GM21390 (cell line): ENCODE measurements around the gene RSL1D1.
"Not testable (repeated sequence)": the region's sequence is repeated elsewhere in the genome, so short reads cannot be mapped to it uniquely, and the experiment has no call there.

Source experiments
- ATAC-seq: cut with Tn5 transposase; IDR thresholded peaks from one replicate; pipeline ENCODE4 v1.9.1; 2021; ENCODE audit not compliant: unreplicated experiment

Gene RSL1D1

DNA sequence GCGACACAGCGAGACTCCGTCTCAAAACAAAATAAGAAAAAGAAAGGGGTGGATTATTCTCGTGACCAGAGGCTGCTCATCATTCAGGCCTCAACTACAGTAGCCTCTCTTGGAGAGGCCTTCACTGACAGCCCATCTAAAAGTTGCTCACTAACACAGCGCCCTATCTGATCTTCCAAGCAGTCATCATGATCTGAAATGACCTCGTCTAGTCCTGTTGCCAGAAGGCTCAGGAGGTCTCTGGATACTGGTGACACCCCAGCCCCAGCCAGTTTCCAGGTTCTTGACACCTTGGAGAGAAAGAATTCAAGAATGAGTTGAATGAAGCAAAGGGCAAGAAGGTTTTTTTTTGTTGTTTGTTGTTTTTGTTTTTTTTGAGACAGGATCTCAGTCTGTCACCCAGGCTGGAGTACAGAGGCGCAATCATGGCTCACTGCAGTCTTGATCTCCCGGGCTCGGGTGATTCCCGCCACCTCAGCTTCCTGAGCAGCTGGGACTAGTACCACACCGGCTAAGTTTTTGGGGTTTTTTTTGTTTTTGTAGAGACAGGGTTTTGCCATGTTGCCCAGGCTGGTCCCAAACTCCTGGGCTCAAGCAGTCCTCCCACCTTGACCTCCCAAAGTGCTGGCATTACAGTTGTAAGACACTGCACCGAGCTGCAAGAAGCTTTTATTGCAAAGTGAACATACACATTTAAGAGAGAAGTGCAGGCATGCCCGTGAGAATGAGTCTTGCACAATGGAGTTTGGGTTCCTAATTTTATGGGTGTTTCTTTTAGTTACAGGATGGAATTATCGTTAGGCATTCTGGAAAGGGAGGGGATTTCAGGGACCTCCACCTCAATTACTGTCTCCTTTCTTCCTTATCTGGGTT, 51.6 kb downstream of the RSL1D1 start:
- no peak for ATAC-seq

DNA sequence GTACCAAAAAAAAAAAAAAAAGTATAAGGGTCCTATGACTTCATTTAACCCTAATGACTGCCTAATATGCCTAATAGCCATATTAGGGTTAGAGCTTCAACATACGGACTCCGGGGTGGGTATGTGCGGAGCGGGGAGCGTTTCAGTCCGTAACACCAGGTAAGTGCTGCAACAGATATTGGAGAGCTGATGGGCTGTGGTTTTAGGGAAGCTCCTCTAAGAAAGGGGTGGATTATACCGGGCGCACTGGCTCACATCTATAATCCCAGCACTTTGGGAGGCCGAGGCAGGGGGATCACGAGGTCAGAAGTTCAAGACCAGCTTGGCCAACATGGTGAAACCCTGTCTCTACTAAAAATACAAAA, 52.3 kb downstream of the RSL1D1 start:
- no peak for ATAC-seq

DNA sequence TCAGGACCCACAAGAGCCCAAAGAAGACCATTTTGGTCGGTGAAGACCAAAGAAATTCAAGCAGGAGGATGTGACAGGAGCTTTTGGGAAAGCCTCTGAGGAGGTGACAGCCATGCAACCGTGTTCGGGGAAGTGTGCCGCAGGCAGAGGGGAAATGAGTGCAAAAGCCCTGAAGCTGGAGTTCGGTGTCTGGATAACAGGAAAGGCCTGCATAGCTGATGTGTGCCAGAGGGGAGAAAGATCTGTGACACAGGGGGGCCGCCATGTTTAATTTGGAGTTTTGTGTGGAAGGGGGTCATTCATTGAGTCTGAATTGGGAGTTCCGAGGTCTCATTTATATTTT, 53.4 kb downstream of the RSL1D1 start:
- ATAC-seq, result no peak

DNA sequence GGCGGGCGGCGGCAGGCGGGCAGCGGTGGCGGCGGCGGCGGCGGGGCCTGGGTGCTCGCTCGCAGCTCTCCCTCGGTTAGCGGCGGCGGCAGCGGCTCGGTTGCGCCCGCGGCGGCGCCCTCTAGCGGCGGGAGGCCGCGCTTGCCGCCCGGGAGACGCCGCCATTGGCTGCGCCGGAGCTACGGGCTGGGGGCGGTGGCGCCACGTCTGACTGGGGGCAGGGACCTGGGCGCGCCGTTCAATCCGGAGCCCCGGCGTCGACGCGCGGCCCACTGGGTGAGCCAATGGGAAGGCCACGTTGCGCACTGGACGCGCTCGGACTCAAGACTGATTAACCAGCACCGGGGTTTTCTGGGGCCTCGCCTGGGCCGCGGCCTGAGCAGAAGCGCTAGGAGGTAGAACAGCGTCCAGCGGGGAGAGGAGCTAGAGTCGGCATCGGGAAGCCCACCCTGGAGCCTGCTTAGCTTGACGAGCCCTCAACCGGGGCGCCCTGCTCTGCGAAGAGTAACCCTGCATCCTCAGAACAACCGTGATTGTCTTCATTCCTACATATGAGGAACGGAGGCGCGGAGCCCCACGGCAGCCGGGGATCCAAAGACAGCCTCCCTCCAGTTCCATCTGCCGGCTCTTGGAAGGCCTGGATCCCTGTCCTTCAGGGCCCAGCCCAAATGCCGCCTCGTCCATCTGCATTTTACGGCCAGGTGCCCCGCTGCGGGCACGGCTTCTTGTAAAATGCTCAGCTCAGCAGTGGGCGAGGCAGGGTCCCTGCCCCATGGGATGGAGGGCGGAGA, 54.0 kb downstream of the RSL1D1 start, which contains the start of gene ZC3H7A:
Gene ZC3H7A (minus strand): TSS at position 93 of the 791 bp plus-strand sequence. CDS start 14,904 bp downstream, outside the sequence.
- peak; percentile 82 for ATAC-seq

DNA sequence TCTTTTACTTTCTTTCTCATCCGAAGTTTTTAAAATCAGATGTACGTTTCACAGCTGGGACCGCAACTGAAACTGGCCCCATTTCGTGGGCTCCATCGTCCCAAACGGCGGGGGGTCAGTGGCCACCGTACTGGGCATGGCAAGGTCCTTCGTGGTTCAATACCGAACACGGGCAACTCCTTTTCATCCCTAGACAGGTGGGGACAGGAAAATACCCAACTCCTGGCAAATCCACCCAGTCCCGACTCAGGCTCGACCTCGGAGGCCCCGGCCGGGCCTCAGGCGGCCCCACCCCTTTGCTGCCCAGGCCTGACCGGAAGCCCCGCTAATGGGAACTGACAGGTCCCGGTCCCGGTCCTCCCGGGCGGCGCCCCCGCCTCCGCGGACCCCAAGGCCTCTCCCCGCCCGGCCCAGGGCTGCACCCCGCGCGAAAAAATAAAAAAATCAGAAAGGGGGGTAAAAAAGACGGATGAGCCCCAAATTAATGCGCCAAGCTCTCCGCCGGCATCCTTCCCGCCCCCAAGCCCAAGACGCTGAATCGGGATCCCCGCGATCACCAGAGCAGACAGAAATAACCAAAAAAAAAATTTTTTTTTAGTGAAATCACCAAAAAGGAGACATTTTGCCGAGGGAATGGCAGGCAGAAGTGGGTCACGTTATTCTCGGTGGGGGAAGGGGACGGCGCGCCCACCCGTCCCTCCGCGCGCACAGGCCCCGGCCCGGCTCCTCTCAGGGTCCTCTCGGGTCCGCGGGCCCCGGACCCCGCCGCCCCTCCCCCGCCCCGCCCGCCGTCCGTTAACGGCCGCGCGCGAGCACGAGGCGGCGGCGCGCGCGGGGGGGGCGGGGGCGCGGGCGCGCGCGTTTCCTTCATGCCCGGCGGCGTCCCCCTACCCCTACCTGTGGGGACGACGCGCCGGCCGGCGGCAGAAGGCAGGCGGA, 54.8 kb downstream of the RSL1D1 start:
- peak; percentile 9 for ATAC-seq

- ATAC-seq, result no peak
These were observed 55.5 kb downstream of the RSL1D1 start for GRCh38 chr16:11795887-11796226.

DNA sequence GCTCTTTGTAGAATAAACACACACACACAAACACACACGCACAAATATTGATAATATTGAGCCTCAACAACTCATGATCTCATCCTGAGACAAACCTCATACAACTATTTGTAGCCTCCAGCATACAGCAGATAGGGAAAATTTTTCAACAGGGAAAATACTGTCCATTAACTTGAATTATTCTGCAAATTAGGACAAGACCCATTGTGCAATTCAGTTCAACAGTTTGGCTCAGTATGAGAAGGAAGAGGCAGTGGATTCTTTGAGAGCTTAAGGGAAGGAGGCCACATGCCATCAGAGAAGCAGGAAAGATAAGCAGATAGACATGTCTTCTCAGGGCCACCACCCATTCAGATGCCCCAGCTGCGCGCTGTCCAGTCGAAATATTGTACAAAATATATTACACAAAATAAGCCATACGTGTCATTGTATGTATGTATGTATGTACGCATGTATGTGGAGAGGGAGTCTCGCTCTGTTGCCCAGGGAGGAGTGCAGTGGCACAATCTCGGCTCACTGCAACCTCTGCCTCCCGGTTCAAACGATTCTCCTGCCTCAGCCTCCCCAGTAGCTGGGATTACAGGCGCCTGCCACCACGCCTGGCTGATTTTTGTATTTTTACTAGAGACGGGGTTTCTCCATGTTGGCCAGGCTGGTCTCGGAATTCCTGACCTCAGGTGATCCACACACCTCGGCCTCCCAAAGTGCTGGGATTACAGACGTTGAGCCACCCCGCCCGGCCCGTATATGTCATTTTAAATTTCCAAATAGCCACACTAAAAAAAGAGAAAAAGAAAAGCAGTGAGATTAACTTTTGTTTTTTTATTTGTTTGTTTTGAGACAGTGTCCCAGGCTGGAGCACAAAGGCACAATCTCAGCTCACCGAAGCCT, 56.1 kb downstream of the RSL1D1 start:
- no peak for ATAC-seq

- ATAC-seq, result no peak
These were observed 56.9 kb downstream of the RSL1D1 start for GRCh38 chr16:11794447-11794846.

- no peak for ATAC-seq
These were observed 57.5 kb downstream of the RSL1D1 start for GRCh38 chr16:11793840-11794239.

GRCh38 chr16:11792410-11793241, 58.7 kb downstream of the RSL1D1 start:
- ATAC-seq, result no peak

DNA sequence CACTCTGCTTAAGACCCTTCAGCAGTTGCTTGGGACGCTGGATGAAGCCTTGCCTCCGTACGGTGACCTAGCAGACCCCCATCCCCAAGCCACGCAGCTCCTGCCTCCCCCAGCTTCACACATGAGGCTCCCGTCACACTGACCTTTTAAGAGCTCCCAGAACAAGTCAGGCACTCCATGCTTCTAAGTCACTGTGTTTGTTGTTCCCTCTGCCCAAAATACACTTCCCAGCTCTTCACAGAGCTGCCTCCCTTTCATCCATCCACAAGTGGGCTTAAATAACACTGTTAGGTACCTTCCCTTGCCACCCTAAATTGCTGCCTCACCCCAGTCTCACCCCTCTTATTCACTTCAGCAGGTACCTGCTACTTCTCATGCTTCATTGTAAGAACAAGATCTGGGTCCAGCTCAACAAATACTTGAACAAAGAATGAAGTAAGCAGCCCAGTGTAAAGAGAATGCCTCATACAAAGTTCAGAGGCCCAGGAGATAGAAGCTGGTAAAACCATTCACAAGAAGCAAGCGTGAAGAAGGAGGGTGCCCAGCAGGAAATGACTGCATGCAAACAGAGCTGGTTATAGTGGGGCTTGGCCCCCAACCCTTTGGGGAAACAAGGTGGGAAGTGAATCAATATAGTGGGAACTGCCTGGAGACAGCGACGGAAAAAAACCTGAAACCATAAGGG, 60.1 kb downstream of the RSL1D1 start:
- ATAC-seq, result no peak

- no peak for ATAC-seq
These were observed 62.4 kb downstream of the RSL1D1 start for GRCh38 chr16:11788914-11789313.

- ATAC-seq, result not testable (repeated sequence)
These were observed 66.3 kb downstream of the RSL1D1 start for GRCh38 chr16:11784980-11785599.

GRCh38 chr16:11784381-11784780, 67.0 kb downstream of the RSL1D1 start:
- ATAC-seq, result not testable (repeated sequence)

DNA sequence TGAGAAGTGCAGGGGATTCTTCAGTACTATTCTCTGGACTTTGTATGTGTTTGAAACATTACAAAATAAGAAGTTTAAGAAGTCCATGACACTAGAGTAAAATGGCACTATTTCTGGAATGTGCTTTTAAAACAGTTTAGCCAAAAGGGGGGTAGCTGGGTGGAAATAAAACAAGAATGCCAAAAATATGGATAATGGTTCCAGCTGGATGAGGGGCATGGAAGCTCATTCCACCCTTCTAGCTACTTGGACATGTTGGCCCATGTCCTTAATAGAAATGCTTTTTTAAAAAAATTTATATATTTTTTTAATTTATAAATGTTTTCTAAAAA, 67.3 kb downstream of the RSL1D1 start:
- ATAC-seq, result no peak
